IPS-NIHi11 (cell line): ENCODE measurements around the gene OR10D3.
"Not testable (repeated sequence)": the region's sequence is repeated elsewhere in the genome, so short reads cannot be mapped to it uniquely, and the experiment has no call there.

Experiments used
- DNase-seq: peaks from one replicate; pipeline ENCODE4 v3.0.0; 2012; ENCODE audit warnings: mixed read lengths, low spot score

OR10D3 gene

GRCh38 chr11:124194293-124195188 lies 11.4 kb downstream of the OR10D3 start:
- DNase-seq, result no peak

DNA sequence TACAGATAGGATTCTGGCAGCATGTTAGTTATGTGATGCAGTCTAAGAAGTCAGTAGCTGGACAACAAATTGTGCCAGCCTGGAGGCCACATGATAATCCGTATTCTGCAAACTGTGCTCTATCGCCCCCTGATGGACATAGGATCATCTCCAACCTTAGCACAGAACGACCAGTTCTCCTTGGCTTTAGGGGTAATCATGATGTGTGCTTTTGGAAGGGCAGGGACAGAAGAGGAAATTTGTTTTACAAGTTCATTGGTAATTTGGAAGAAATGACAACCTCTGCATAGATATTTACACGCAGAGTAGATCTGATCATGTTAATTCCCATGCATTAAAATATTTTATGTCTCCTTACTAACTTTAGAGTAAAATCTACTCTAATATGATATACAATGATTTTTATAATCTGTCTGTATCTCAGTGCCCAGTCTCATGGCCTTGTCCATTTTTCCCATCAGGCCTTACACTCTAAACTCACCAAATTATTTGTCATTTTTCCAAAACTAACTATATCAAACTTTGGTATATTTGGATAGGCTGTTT lies 12.1 kb downstream of the OR10D3 start:
- DNase-seq, result peak; percentile 57

DNA sequence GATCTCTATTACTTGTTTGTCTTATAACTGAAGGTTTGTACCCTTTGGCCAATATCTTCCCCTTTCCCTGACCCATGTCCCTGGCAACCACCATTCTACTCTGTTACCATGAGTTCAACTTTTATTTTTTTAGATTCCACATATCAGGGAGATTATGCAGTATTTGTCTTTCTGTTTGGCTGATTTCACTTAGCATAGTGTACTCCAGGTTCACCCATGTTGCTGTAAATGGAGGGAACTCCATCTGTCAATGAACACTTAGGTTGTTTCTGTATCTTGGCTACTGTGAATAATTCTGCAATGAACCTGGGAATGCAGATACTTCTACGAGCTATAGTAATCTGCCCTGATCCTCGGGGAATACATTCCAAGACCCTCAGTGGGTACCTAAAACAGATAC lies 14.9 kb downstream of the OR10D3 start:
- no peak for DNase-seq

DNA sequence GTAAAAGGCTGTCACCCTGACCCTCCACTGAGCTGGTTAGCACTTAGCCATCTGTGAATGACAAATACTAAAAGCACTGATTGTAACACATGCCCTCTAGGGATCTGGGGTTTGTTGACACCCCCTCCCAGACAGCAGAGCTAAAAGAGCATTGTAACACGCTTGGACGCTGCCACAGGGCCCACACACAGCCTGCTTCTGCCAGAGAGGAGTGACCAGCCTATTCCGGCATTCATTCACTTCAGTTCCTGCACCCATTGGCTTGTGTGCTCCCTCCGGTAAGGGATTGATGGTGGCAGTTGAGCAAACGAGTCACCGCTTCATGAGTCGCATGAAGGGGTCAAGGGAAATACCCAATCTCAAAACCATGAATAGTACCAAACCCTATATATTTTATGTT lies 15.8 kb downstream of the OR10D3 start:
- no peak for DNase-seq

DNA sequence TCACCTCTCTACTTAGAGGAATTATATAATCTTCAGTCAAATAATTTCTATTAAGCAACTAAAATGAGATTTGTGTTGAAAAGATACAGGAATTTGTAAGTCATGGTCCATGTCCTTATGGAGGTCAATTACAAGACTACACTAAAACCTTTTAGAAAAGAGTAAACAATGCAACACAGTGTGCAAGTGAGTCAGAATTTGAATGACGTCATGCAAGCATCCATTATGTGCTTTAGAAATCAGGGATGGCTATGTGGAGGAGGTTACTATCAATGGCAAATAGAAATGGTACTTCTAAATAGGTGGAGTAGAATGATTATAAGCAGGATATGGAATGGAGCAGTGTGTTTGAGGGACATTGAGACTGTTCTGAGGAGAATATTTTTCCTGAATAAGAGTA lies 16.6 kb downstream of the OR10D3 start:
- DNase-seq, result no peak

GRCh38 chr11:124200671-124201070 lies 17.5 kb downstream of the OR10D3 start:
- no peak for DNase-seq

DNA sequence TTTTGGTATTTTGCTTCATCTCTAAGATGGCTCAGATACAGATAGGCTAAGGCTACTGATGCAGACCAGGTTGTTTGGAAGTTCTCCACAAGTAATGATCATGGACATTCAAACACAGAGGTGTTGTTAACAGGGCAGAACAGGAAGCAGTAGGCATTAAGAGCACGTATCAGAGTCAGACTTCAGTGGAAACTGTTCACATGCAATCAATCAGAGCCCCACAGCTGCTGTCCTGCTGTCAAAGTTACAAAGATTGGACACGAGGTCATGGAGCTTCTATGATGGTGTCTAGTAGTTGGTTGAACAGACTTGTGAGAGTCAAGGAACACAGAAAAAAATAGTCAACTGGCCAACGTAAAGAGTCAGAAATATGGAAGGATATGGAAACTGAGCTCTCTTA lies 19.8 kb downstream of the OR10D3 start:
- no peak for DNase-seq

- no peak for DNase-seq
Measured at GRCh38 chr11:124204008-124204407, 20.9 kb downstream of the OR10D3 start.

- no peak for DNase-seq
Measured at GRCh38 chr11:124207102-124207792, 24.1 kb downstream of the OR10D3 start.

GRCh38 chr11:124209824-124210357 lies 26.7 kb downstream of the OR10D3 start:
- no peak for DNase-seq

- no peak for DNase-seq
Measured at GRCh38 chr11:124210421-124210820, 27.3 kb downstream of the OR10D3 start.

GRCh38 chr11:124211321-124211720 lies 28.2 kb downstream of the OR10D3 start:
- no peak for DNase-seq

- DNase-seq, result no peak
Measured at GRCh38 chr11:124214027-124214426, 30.9 kb downstream of the OR10D3 start.

DNA sequence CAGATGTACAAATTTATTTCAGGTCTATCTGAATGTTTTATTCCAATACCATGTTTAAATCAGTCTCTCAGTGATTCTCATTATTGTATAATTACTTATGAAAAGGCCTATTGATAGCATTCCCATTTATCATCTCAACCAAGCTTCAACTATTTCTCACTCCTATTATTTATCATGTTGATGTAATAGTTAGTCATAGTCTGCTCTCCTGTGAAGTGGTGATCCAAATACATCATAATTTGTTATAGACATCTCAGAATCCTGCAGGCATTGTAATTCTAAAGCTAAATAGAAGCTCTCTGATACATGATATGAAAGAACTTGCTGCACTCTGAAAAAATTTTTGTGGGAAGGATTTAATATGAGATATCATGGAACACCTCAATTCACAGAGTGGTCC lies 36.0 kb downstream of the OR10D3 start:
- no peak for DNase-seq

DNA sequence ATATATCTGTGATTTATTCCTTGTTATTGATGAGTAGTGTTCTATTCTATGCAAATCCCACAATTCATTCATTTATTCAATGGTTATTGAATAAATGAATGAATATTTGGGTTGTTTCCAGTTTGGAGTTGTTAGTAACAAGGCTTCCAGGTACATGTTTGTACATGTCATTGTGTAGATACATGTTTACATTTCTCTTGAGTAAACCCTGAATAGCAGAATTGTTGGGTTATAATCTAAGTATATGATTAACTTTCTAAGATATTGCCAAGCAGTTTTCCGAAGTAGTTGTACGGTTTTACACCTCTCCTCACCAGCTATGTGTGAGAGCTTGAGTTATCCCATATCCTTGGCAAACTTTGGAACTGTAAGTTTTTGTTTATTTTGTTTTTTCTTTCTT lies 39.3 kb downstream of the OR10D3 start:
- DNase-seq, result no peak

DNA sequence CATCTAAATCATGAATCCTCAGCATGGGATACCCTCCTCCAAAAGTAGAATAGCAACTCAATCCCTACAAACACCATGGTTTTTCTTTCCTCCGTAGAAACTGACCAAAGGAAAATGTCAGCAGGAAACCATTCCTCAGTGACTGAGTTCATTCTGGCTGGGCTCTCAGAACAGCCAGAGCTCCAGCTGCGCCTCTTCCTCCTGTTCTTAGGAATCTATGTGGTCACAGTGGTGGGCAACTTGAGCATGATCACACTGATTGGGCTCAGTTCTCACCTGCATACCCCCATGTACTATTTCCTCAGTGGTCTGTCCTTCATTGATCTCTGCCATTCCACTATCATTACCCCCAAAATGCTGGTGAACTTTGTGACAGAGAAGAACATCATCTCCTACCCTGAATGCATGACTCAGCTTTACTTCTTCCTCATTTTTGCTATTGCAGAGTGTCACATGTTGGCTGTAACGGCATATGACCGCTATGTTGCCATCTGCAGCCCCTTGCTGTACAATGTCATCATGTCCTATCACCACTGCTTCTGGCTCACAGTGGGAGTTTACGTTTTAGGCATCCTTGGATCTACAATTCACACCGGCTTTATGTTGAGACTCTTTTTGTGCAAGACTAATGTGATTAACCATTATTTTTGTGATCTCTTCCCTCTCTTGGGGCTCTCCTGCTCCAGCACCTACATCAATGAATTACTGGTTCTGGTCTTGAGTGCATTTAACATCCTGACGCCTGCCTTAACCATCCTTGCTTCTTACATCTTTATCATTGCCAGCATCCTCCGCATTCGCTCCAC lies 41.7 kb downstream of the OR10D3 start:
- not testable (repeated sequence) for DNase-seq

DNA sequence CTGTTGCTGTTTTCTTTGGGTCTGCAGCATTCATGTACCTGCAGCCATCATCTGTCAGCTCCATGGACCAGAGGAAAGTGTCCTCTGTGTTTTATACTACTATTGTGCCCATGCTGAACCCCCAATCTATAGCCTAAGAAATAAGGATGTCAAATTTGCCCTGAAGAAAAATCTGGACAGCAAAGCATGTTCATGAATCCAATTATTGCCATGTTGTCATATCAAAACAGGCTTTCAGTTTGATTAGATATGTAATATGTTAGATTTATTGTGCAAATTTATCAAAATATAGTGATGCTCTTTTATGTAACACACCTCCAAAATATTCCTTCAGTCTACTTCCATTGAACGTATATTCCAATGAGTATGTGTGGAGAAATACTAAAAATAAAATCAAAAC lies 42.3 kb downstream of the OR10D3 start:
- DNase-seq, result no peak

DNA sequence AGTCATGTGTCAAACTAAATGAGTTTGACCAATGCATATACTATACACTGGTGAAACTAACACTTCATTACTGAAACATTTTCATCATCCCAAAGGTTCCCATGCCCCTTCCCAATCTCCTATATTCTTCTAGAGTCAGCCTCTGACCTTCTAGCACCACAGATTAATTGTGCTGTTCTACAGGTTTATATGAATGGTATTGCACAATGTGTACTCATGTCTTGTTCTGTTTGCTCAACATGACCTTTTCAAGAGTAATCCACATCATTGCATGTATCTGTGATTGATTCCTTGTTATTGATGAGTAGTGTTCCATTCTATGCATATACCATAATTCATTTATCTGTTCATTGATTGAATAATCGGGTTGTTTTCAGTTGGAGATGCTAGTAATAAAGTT lies 50.2 kb downstream of the OR10D3 start:
- no peak for DNase-seq
